GM21390 (cell line): ENCODE measurements around the gene ZG16B.

ENCODE experiments used
- ATAC-seq: cut with Tn5 transposase; IDR thresholded peaks from one replicate; pipeline ENCODE4 v1.9.1; 2021; ENCODE audit not compliant: unreplicated experiment

The ZG16B gene

DNA sequence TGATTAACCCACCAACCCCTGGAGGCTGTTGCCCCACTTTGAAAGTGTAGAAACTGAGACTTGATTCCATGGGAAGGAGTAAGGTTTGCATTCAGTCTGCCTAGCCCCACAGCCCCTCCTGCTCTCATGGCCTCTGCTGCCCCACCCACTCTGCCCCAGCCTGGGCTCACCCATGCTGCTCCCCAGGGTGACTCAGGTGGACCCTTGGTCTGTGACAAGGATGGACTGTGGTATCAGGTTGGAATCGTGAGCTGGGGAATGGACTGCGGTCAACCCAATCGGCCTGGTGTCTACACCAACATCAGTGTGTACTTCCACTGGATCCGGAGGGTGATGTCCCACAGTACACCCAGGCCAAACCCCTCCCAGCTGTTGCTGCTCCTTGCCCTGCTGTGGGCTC is 25.4 kb upstream of the ZG16B start:
- no peak for ATAC-seq

DNA sequence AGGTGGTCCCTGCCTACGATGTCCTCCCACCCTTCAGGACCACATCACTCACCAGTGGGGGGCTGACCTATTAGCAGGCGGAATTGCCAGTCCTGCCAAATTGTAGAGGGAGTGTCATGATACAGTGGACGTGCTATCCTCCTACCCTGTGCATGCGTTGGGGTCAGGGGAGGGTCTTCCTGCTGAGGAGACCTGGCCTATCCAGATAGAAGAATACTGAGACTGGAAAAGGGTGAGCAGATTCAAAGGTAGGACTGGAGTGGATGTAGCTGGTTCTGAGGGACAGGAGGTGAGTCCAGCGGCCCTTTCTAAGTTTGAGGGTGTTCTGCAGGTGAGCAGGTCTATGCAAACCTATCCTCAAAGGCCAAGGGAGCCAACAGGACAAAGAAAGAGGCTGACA is 23.8 kb upstream of the ZG16B start:
- no peak for ATAC-seq

DNA sequence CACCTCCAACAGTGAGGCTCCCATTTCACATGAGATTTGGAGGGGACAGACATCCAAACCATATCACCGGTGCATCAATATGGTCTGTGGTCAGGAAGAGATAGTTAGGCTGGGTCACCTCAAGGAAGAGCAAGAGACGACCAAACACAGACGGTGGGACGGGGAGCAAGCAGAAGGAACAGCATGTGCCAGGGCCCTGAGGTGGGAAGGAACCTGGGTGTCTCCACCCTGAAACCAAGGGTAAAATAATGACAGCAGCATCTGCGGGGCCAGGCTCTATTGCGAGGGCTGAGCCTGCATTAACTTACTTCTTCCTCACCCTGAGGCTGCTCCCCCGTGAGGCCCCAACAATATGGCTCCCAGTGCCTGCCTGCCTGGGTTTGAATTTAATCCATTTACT is 21.9 kb upstream of the ZG16B start:
- ATAC-seq: no peak

DNA sequence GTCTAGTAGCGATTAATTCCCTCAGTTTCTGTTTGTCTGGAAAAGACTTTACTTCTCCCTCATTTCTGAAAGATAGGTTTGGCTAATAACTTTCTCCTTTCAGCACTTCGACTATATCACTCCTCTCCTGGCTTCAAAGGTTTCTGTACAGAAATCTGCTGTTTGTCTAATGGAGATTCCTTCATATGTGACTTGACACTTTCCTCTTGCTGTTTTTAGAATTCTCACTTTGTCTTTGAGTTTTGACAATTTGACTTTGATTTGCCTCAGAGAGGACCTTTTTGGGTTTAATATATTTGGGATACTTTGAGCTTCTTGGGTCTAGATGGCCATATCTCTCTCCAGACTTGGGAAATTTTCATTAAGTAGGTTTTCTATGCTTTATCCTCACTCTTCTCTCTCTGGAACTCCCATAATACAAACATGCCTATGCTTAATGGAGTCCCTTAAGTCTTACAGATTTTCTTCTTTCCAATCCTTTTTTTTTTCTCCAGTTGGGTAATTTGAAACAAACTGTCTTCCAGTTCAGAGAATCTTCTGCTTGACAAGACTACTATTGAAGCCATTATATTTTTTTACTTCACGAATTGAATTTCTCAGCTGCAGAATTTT is 20.8 kb upstream of the ZG16B start:
- no peak for ATAC-seq

DNA sequence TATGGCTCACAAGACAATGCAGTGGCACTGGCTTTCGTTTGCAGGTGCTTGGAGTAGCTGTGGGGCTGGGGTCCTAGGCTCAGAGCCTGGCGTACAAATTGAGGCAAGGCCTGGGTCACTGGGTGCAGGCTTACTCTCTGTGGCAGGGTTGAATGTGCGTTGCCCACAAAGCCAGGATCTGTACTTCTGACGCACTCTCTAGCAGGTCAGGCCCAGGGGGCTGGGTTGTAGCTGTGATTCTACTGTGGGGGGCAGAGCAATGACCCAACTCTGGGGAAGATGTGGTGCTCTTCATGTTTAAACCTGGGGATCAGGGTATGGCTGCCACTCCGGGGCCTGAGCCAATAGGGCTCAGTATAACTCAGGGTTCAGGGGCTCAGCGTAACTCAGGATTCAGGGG is 19.5 kb upstream of the ZG16B start:
- ATAC-seq: no peak

DNA sequence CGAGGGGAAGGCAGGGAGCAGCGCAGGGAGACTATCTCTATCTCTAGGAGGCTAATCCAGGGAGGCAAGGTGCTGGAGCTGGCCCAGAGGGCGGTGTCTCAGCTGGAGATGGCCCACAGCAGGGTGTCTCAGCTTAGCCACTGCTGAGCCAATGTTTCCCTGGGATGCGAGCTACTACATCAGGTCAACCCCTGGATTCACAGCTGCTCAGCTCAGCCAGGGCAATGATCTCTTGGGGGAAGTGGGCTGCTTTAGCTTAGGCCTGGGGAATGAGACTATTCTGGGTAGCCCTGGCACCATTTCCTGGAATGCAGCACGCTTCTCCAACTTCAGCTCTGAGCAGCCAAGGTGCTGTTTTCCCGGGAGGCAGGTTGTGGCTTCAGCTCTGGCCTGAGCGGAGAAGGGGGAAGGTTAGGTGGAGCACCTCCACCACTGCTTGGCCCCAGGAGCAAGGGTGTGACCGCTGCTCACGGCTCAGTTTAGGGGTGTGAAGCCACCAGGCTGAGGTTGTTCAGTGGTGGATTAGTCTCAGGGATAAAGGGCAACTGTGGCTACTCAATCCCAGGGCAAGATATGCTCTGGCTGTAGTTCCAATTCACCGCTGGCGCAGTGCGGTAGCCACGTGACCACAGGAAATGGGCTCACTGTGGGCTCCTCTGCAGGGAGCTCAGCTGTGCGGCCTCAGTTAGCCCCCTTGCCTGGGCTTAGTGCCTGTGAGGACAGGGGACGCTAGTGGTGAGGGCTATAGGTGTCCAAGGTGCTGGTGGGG is 18.2 kb upstream of the ZG16B start:
- no peak for ATAC-seq

DNA sequence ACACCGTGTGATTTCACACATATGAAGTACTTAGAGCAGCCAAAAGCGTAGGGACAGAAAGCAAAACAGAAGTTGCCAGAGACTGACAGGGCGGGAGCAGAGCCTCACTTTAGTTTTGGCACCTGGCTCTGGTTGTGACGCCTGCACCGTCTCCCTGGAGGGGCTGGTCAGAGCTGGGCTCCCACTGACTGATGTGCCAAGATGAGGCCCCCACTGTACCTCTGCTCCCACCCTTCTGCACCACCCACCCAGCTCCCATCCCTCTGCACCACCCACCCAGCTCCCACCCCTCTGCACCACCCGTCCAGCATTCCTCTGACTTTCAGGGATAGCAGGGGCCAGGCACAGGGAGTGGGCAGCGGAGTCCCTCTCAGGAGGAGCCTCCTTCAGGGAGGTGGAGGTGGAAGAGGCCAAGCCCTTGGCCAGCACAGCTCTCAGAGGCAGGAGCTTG is 16.3 kb upstream of the ZG16B start:
- no peak for ATAC-seq

DNA sequence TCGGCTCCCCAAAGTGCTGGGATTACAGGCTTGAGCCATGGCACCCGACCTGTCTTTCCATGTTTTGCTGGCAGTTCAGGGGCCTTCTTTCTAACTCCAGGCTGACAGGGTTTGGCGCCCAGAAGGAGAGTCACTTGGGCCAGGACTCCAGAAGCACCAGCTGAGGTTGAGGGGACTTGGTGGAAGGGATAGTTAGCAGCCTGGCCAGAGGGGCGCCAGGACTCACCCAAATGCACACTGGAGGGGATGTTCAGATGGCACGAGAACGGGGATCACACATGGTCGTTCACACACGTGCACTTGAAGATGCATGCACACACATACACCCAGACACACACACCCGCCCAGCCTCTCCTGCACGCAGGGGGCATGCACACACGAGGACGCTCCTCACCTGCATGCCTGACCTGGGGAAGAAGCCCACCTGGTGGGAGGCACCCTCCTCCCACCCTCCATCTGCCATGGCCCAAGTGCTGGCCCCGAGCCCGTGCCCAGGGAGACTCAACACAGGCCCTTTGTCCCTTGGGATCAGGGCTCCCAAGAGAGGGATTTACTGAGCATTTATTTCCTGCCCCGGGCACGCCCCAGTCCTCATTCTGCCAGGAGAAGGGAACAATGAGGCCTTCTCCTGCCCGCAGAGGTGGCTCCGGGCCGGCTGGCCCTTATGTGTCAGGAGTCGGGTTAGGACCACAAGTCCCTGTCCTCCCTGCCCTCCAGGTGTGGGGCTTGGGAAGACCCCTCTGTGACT is 15.4 kb upstream of the ZG16B start:
- ATAC-seq: no peak

DNA sequence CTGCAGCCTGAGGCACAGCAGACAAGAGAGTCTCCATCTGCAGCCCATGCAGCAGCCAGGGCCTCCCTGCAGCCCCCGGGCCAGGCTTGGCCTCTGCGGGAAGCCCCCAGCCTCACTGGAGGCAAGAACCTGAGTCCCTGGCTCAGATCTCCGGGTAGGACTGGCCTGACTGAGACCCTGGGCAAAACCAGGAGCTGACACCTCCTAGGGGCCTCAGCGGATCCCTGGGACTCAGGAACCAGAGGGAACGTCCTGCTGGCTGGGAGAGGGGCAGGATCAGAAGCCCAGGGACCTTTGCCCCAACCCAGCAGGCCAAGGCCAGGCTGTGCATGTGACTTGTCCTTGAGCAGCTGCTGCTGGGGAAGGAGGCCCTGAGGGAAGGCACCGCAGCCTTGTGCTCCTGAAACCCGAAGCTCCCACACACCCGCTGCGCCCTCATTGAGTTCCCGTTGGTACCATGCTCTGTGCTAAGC is 14.8 kb upstream of the ZG16B start:
- ATAC-seq: no peak

DNA sequence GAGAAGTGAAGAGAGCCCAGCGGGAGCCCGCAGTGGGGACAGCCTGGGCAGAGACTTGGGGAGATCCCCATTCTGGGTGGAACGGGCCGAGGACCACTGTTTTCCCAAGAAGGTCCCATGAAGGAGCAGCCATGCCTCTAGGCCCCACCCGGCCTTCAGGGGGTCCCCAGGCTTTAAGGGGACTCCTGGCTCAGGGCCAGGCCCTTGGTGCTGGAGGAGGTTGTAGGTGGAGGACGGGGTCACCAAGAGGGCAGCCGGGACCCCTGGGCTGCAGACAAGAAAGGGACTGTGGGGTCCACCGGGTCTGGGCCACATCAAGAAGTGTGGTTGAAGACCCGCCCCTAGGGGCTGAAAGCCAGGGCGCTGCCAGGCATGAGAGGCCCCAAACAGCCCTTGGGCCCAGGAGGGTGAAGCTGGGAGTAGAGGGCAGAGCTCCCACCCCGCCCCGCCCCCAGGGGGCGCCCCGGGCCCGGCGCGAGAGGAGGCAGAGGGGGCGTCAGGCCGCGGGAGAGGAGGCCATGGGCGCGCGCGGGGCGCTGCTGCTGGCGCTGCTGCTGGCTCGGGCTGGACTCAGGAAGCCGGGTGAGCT is 13.3 kb upstream of the ZG16B start, which contains the start of gene PRSS21:
Gene PRSS21 (plus strand): TSS at position 487 of the 589 bp plus-strand sequence. CDS start 32 bp downstream, at position 519.
- no peak for ATAC-seq

DNA sequence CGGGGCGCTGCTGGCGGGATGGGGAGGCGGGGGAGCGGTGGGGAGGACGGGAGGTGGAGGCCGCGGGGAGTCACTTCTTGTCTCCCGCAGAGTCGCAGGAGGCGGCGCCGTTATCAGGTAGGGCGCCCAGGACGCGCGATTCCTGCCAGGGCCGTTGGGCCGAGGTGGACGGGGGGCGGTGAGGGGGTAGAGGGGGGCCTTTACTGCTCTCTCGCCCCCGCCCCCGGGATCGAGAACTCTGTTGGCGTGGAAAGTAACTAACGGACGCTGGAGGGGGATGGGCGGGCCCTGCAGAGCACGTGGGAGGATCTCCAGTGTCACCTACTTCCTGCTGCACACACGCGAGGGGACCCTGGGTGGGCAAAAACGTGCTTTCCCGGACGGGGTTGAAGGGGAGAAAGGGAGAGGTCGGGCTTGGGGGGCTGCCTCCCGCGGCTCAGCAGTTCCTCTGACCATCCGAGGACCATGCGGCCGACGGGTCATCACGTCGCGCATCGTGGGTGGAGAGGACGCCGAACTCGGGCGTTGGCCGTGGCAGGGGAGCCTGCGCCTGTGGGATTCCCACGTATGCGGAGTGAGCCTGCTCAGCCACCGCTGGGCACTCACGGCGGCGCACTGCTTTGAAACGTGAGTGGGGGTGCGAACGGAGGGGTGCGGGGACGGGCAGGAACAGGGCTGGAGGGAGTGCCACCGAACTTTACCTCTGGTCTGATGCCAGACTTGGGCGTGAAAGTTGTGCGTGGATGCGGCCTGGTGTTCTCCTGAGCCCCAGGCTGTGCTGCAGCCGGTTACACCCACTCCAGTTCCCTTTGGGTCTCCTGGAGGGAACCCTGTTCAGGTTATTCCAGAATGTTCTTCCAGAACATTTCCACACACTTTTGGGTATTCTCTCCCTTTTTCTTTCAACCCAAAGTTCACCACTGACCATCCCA is 12.5 kb upstream of the ZG16B start:
- ATAC-seq: no peak

DNA sequence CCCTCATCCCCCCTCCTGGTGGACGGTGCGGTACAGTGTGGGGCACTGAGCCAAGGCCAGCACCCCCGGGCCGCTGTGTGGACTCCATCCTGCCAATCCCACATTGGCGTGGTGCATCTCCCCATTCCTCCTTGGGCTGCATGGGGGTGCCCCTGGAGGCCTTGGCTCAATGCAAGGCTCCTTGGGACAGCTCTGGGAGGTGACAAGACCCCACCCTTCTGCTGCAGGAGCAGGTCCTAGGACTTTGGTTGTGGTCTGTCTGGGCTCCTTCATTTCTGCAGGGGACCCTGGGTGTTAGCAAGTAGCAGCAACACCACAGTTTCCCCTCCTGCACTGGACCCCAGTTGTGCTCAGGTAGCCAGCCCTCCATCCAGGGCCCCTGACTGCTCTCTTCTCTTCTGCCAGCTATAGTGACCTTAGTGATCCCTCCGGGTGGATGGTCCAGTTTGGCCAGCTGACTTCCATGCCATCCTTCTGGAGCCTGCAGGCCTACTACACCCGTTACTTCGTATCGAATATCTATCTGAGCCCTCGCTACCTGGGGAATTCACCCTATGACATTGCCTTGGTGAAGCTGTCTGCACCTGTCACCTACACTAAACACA is 11.7 kb upstream of the ZG16B start:
- no peak for ATAC-seq

DNA sequence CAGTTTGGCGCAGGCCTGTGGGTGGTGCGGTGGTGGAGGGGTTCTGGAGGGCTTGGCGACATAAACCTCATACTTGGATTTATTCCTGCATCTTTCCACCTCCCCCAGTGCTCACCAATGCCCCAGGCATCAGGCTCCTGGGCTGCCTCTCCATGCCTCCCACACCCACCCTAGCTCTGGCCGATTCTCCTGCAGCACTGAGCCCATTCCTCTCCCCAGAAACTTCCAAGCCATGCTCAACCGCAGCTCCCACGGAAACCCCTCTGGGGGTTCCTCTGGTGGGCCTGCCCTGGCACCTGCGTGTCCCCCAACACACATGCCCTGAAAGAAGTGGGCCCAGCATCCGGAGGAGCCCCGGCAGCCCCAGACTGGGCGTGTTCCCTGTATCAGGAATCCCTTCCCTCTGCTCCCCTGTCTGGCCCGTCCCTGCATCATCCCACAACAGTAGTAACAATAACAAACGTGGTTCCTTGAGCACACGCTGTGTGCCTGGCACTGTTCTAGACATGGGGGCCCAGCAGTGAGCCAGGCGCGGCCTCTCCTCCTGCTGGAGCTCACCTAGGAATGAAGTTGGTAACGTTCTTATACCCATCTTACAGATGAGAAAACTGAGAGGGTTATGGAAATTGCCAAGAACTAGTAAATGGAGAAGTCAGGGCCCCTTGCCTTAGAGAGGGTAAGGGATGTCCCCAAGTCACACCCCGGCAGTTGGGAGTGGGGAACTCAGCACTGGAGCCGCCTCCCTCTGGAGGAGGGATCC is 10.7 kb upstream of the ZG16B start:
- ATAC-seq: no peak

DNA sequence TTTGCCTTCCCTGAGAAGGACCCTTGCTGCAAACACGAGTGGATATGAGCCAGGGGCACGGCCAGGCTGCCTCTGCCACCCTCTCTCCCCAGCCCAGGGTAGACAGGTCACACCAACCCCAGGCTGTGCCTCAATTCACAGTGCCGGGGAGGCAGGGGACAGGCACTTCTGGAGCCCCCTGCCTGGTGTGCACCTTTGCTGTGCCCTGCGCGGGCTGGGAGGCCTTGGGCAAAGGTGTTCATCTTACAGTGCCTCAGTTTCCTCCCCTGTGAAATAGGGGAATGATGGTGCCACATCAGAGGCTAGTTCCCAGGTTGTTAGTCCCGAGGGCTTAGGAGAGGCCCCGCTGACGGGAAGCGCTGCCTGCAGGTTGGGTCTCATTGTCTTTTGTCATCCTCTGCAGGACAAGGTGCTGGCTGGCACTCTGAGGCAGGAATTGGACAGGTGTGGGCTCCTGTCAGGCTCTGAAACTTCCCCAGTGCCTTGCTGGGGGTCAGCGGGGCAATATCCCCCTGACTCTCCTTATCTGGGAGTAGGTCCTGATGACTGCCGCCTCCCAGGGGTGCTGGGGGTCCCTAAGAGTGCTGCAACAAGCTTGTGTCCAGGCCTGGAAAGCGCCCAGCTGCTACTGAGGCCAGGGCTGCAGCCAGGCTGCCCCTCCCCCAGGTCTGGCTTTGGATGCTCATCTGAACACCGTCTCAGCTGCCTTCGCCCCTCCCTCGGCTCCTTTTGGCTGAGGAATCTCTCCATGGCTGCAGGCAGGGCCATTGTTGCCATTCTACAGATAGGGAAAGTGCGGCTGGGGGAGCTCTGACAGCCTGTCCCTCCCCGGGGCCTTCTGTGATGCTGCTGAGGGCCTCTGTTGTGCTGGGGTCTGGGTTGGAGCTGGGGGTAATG is 9.9 kb upstream of the ZG16B start:
- no peak for ATAC-seq

DNA sequence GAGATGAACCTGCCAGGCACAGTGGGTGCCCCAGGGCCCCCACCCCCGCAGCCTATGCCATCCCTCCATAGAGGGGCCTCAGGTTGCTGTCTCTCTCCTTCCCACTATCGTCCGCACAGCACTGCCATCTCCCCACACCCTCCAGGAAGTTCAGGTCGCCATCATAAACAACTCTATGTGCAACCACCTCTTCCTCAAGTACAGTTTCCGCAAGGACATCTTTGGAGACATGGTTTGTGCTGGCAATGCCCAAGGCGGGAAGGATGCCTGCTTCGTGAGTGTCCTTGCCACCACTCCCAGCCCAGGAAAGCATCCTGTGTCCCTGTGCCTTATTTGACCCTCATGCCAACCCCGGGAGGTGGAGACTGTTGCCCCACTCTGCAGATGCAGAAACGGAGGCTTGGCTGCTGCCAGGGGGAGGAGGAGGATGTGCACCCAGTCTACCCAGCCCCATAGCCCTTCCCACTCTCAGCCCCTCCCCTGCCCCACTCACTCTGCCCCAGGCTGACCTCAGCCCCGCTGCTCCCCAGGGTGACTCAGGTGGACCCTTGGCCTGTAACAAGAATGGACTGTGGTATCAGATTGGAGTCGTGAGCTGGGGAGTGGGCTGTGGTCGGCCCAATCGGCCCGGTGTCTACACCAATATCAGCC is 9.1 kb upstream of the ZG16B start:
- ATAC-seq: no peak

DNA sequence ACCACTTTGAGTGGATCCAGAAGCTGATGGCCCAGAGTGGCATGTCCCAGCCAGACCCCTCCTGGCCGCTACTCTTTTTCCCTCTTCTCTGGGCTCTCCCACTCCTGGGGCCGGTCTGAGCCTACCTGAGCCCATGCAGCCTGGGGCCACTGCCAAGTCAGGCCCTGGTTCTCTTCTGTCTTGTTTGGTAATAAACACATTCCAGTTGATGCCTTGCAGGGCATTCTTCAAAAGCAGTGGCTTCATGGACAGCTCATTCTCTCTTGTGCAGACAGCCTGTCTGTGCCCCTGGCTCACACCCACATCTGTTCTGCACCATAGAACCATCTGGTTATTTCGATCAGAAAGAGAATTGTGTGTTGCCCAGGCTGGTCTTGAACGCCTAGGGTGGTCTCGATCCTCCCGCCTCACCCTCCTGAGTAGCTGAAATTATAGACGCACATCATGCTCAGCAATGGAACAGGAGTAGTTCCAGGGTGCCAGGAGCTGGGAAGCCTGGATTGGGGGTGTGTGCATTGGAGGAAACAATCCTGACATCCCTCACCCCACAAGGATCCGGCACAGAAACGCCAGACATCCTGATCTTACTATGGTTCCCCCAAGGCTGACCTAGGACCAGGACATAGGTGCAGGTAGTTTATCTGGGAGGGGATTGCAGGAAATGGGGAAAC is 8.5 kb upstream of the ZG16B start:
- ATAC-seq: no peak

DNA sequence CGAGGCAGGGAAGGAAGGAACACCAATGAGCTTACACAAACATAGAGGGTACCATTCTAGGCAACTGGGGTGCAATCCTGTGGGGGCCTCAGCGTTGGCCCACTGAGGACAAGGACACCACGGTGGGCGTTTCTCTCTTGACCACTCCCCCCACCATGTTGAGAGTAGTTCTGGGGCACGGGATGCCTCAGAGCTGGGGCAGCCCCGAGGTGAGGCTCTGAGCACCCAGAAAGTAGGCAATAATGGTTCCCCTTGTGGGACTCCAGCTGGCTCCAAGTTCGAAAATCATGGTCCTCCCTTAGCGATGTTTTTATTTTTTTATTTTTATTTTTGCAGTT is 8.0 kb upstream of the ZG16B start:
- no peak for ATAC-seq
